ENCODE measurements around the gene CREG2.

Gene CREG2

GRCh38 chr2:101427240-101427639 lies 39.9 kb upstream of the CREG2 start:
- Histone ChIP-seq H3K9ac (no peak overlapping the region), H2AFZ (no peak overlapping the region), H3K4me2 (ENCODE audit: low read length) (no peak overlapping the region), H3K79me2 (no peaks in the 10 kb centered on the region), H3K36me3 (ENCODE audit: control insufficient read depth, insufficient read depth, low read length) (no peaks in the 10 kb centered on the region), H3K4me1 (no peaks in the 10 kb centered on the region), H3K9me3 (ENCODE audit: control insufficient read depth, low read length) (no peaks in the 10 kb centered on the region), H3K27me3 (ENCODE audit: control insufficient read depth, insufficient read depth, low read length) (no peaks in the 10 kb centered on the region), H3K4me3 (ENCODE audit: low read depth, low read length) (no peak overlapping the region), H3K27ac (no peak overlapping the region)
- no peak for TF ChIP-seq CTCF (IDR thresholded peaks at IDR 0.05)

GRCh38 chr2:101426822-101427221 lies 39.5 kb upstream of the CREG2 start:
- Histone ChIP-seq H3K27ac (no peak overlapping the region), H3K79me2 (no peaks in the 10 kb centered on the region), H3K36me3 (ENCODE audit: control insufficient read depth, insufficient read depth, low read length) (no peaks in the 10 kb centered on the region), H3K9me3 (ENCODE audit: control insufficient read depth, low read length) (no peaks in the 10 kb centered on the region), H3K4me1 (no peaks in the 10 kb centered on the region), H3K4me3 (ENCODE audit: low read depth, low read length) (no peak overlapping the region), H2AFZ (no peak overlapping the region), H3K4me2 (ENCODE audit: low read length) (no peak overlapping the region), H3K27me3 (ENCODE audit: control insufficient read depth, insufficient read depth, low read length) (no peaks in the 10 kb centered on the region), H3K9ac (no peak overlapping the region)
- no peak for TF ChIP-seq CTCF (IDR thresholded peaks at IDR 0.05)

- Histone ChIP-seq H3K9ac (no peak overlapping the region), H2AFZ (no peak overlapping the region), H3K4me3 (ENCODE audit: low read depth, low read length) (no peak overlapping the region), H3K4me2 (ENCODE audit: low read length) (no peak overlapping the region), H3K36me3 (ENCODE audit: control insufficient read depth, insufficient read depth, low read length) (no peaks in the 10 kb centered on the region), H3K4me1 (no peaks in the 10 kb centered on the region), H3K9me3 (ENCODE audit: control insufficient read depth, low read length) (no peaks in the 10 kb centered on the region), H3K79me2 (no peaks in the 10 kb centered on the region), H3K27ac (no peak overlapping the region), H3K27me3 (ENCODE audit: control insufficient read depth, insufficient read depth, low read length) (no peaks in the 10 kb centered on the region)
- no peak for TF ChIP-seq CTCF (IDR thresholded peaks at IDR 0.05)
Observed at GRCh38 chr2:101420623-101421022, 33.3 kb upstream of the CREG2 start.

GRCh38 chr2:101419096-101419663 lies 31.9 kb upstream of the CREG2 start:
- H3K9ac ChIP-seq: no peak overlapping the region
- H3K79me2 ChIP-seq: no peaks in the 10 kb centered on the region
- H3K4me2 ChIP-seq (ENCODE audit: low read length): no peak overlapping the region
- no peaks in the 10 kb centered on the region for H3K27me3 ChIP-seq (ENCODE audit: control insufficient read depth, insufficient read depth, low read length)
- no peak overlapping the region for H3K4me3 ChIP-seq (ENCODE audit: low read depth, low read length)
- no peaks in the 10 kb centered on the region for H3K36me3 ChIP-seq (ENCODE audit: control insufficient read depth, insufficient read depth, low read length)
- H3K27ac ChIP-seq: no peak overlapping the region
- peak; percentile 59 for TF ChIP-seq CTCF (IDR thresholded peaks at IDR 0.05)
- H2AFZ ChIP-seq: no peak overlapping the region
- no peaks in the 10 kb centered on the region for H3K9me3 ChIP-seq (ENCODE audit: control insufficient read depth, low read length)
- no peaks in the 10 kb centered on the region for H3K4me1 ChIP-seq

- no peak for TF ChIP-seq CTCF (IDR thresholded peaks at IDR 0.05)
- no peak overlapping the region for H2AFZ ChIP-seq
- H3K9me3 ChIP-seq (ENCODE audit: control insufficient read depth, low read length): no peaks in the 10 kb centered on the region
- no peak overlapping the region for H3K4me2 ChIP-seq (ENCODE audit: low read length)
- no peaks in the 10 kb centered on the region for H3K4me1 ChIP-seq
- H3K27ac ChIP-seq: no peak overlapping the region
- no peak overlapping the region for H3K9ac ChIP-seq
- no peaks in the 10 kb centered on the region for H3K79me2 ChIP-seq
- H3K36me3 ChIP-seq (ENCODE audit: control insufficient read depth, insufficient read depth, low read length): no peaks in the 10 kb centered on the region
- no peak overlapping the region for H3K4me3 ChIP-seq (ENCODE audit: low read depth, low read length)
- no peaks in the 10 kb centered on the region for H3K27me3 ChIP-seq (ENCODE audit: control insufficient read depth, insufficient read depth, low read length)
Observed at GRCh38 chr2:101418460-101419095, 31.3 kb upstream of the CREG2 start.
